Spleen (tissue), 11 donors: ENCODE measurements around the gene SEMA3A. TPM values are rescaled to one million over a fixed set of nuclear protein-coding genes. Genes with fewer than 3 reads are reported as not detected.
"Not testable (repeated sequence)": the region's sequence is repeated elsewhere in the genome, so short reads cannot be mapped to it uniquely, and the experiment has no call there.

ENCODE experiments used
- DNase-seq: peaks from one replicate; pipeline ENCODE4 v3.0.0-alpha.2; 2020
- H3K27ac ChIP-seq, 8 donors: fragments of 200-600 bp; sonication (generic) in 7 of 8; 1 replicate in 4 of 8; 2 replicates in 4 of 8; pipeline versions ENCODE4 v1.5.0 to v1.8.0; 2016 to 2021; ENCODE audit warnings: inconsistent platforms in 4 of 8, mild to moderate bottlenecking in 4 of 8, moderate library complexity in 1 of 8
- H3K27me3 ChIP-seq, 7 donors: fragments of 200-600 bp; sonication (generic) in 6 of 7; replicated peaks in 1 of 7; 1 replicate in 4 of 7; 2 replicates in 3 of 7; pipeline versions ENCODE4 v1.5.0 to v1.8.0; 2016 to 2021; ENCODE audit warnings: inconsistent platforms in 3 of 7, mild to moderate bottlenecking in 1 of 7
- H3K36me3 ChIP-seq, 6 donors: fragments of 200-600 bp; sonication (generic) in 5 of 6; 1 replicate in 4 of 6; 2 replicates in 2 of 6; pipeline versions ENCODE4 v1.5.0 to v1.8.0; 2016 to 2021; ENCODE audit warnings: inconsistent platforms in 2 of 6
- H3K4me1 ChIP-seq, 6 donors: fragments of 200-600 bp; sonication (generic) in 5 of 6; 1 replicate in 3 of 6; 2 replicates in 3 of 6; pipeline versions ENCODE4 v1.5.0 to v1.8.0; 2016 to 2021; ENCODE audit warnings: inconsistent platforms in 3 of 6
- H3K4me3 ChIP-seq, 8 donors: fragments of 200-600 bp; sonication (generic) in 7 of 8; 1 replicate in 4 of 8; 2 replicates in 4 of 8; pipeline versions ENCODE4 v1.5.0 to v1.8.0; 2016 to 2021; ENCODE audit warnings: inconsistent platforms in 4 of 8, mild to moderate bottlenecking in 4 of 8, moderate library complexity in 2 of 8
- H3K9me3 ChIP-seq, 8 donors: fragments of 200-600 bp; sonication (generic) in 7 of 8; 1 replicate in 4 of 8; 2 replicates in 4 of 8; pipeline versions ENCODE4 v1.5.0 to v1.8.0; 2016 to 2021; ENCODE audit warnings: inconsistent platforms in 4 of 8
- CTCF ChIP-seq, 11 experiments: fragments of 200-600 bp in 7 of 11; fragments of 450-650 bp in 4 of 11; sonication (generic) in 4 of 11; IDR thresholded peaks in 8 of 11; conservative IDR thresholded peaks in 3 of 11; 1 replicate in 7 of 11; 2 replicates in 4 of 11; pipeline versions ENCODE4 v1.4.0 to v1.8.0; 2016 to 2021; ENCODE audit warnings: antibody characterized with exemption in 11 of 11, inconsistent platforms in 4 of 11, mild to moderate bottlenecking in 1 of 11
- POLR2A ChIP-seq, 3 donors: fragments of 450-650 bp; IDR thresholded peaks; one replicate each; pipeline ENCODE4 v1.5.1; 2017; ENCODE audit warnings: antibody characterized with exemption in 3 of 3, mild to moderate bottlenecking in 1 of 3
- POLR2AphosphoS5 ChIP-seq, 3 donors: sonication (generic); formaldehyde crosslinking; IDR thresholded peaks; one replicate each; pipeline ENCODE4 v1.5.1; 2017; ENCODE audit warnings: antibody characterized with exemption in 3 of 3
- WGBS, 5 donors: extraction: QIAGEN DNeasy Blood & Tissue Kit in 3 of 5; methylation state at CpG; one replicate each; pipeline versions ENCODE4 v1.1.5 to v1.1.7; 2013 to 2018; 5-methylcytosine and 5-hydroxymethylcytosine counted together
- intact Hi-C: fragments of 100-400 bp; cut with DNase I; formaldehyde crosslinking; loops from one replicate; pipeline ENCODE4 v1.15.0; 2023; ENCODE audit warnings: low total_unique reads
- polyA plus RNA-seq, 3 donors: library from polyadenylated mRNA; stranded (reverse); fragments of 200-250 nt; gene quantifications; one replicate each; pipeline ENCODE4 v1.2.1, GENCODE V29; 2013
- total RNA-seq, 7 donors: library from RNA; depleted of rRNA in 3 of 7; stranded (reverse); fragments of >200 nt in 3 of 7; fragmentation: NEBNext Ultra II Directional in 4 of 7; extraction: Animal tissue kit (Norgen Biotek cat#: 25700) in 4 of 7; gene quantifications; one replicate each; pipeline versions ENCODE4 v1.1.0 to v1.2.1, GENCODE V29; 2016 to 2021
- donor health status: healthy with polysubstance abuse.
- donor health status: DM: no; HTN: no; CAD: no; lungs with moderate emphysema.
- donor health status: DM: no; HTN: no; CAD: no.
- donor health status: Bipolar disorder and iron deficiency.
- donor health status: healthy.
- donor health status: DM: no; HTN: no; CAD: no.
- donor health status: DM: yes; HTN: yes; CAD: no.

Gene SEMA3A
- total and polyA plus RNA-seq, 10 donors: 1.1 to 48.5 (median 15.3) TPM

GRCh38 chr7:84055904-84056605, 138.5 kb downstream of the SEMA3A start:
- intact Hi-C loops: no loop called here
- H3K36me3 ChIP-seq: no peaks in the 10 kb centered on the region
- H3K9me3 ChIP-seq: no peaks in the 10 kb centered on the region
- H3K4me1 ChIP-seq: no peaks in the 10 kb centered on the region
- TF ChIP-seq POLR2A (IDR thresholded peaks at IDR 0.05) (no peak), POLR2AphosphoS5 (IDR thresholded peaks at IDR 0.05) (no peak), CTCF (IDR thresholded peaks at IDR 0.05 in 8 of 11, conservative IDR thresholded peaks at IDR 0.05 in 3 of 11) (no peak)
- no peaks in the 10 kb centered on the region for H3K27me3 ChIP-seq
- no peak overlapping the region for H3K27ac ChIP-seq
- no peak for DNase-seq
- 83 to 95% (median 90%) methylated on average over 2 of the region's 2 CpGs for WGBS, 5 donors
- no peak overlapping the region for H3K4me3 ChIP-seq

- intact Hi-C loops, H3K4me3 ChIP-seq, H3K9me3 ChIP-seq, H3K27ac ChIP-seq, DNase-seq, H3K27me3 ChIP-seq, H3K36me3 ChIP-seq, H3K4me1 ChIP-seq: not testable (repeated sequence)
- WGBS, 5 donors: 83 to 97% (median 85%) methylated on average over 20 to 23 of the region's 23 CpGs
Observed at GRCh38 chr7:84055199-84055598, 139.4 kb downstream of the SEMA3A start.

- TF ChIP-seq CTCF (IDR thresholded peaks at IDR 0.05 in 8 of 11, conservative IDR thresholded peaks at IDR 0.05 in 3 of 11): no peak
- TF ChIP-seq POLR2AphosphoS5 (IDR thresholded peaks at IDR 0.05): no peak
- no peak for TF ChIP-seq POLR2A (IDR thresholded peaks at IDR 0.05)
- no peak for DNase-seq
- Histone ChIP-seq H3K27ac (no peak overlapping the region), H3K4me3 (no peak overlapping the region), H3K9me3 (no peaks in the 10 kb centered on the region), H3K36me3 (no peaks in the 10 kb centered on the region), H3K4me1 (no peaks in the 10 kb centered on the region), H3K27me3 (no peaks in the 10 kb centered on the region)
- intact Hi-C loops: no loop called here
Observed at GRCh38 chr7:84049071-84049836, 145.3 kb downstream of the SEMA3A start.

- Histone ChIP-seq H3K36me3 (no peaks in the 10 kb centered on the region), H3K9me3 (no peaks in the 10 kb centered on the region), H3K27me3 (no peaks in the 10 kb centered on the region), H3K27ac (no peak overlapping the region), H3K4me1 (no peaks in the 10 kb centered on the region), H3K4me3 (no peak overlapping the region)
- intact Hi-C loops: no loop called here
- no peak for TF ChIP-seq CTCF (IDR thresholded peaks at IDR 0.05 in 8 of 11, conservative IDR thresholded peaks at IDR 0.05 in 3 of 11)
- no peak for TF ChIP-seq POLR2A (IDR thresholded peaks at IDR 0.05)
- WGBS, 5 donors: 60 to 81% (median 77%) methylated on average over 2 of the region's 2 CpGs
- no peak for DNase-seq
Observed at GRCh38 chr7:84047085-84047484, 147.5 kb downstream of the SEMA3A start.
